Lower lobe of right lung (tissue), 2 donors: ENCODE data around the gene PCDHB11. TPM values are rescaled to one million over a fixed set of nuclear protein-coding genes. Genes with fewer than 3 reads are reported as not detected.
"Not testable (repeated sequence)": the region's sequence is repeated elsewhere in the genome, so short reads cannot be mapped to it uniquely, and the experiment has no call there.

ENCODE experiments used
- ATAC-seq, 2 donors: fragments of 200-7000 bp; cut with Tn5 transposase; one replicate each; pipeline ENCODE4 v1.9.1; 2020 to 2022; ENCODE audit warnings: mild to moderate bottlenecking in 2 of 2, moderate library complexity in 2 of 2
- DNase-seq: peaks from one replicate; pipeline ENCODE4 v3.0.0-alpha.2; 2020
- H3K27ac ChIP-seq: fragments of 200-600 bp; one replicate; pipeline ENCODE4 v1.8.0; 2022
- H3K27me3 ChIP-seq: fragments of 200-600 bp; one replicate; pipeline ENCODE4 v1.8.0; 2022; ENCODE audit warnings: low read depth
- H3K36me3 ChIP-seq: fragments of 200-600 bp; one replicate; pipeline ENCODE4 v1.8.0; 2022; ENCODE audit warnings: mild to moderate bottlenecking
- H3K4me1 ChIP-seq: fragments of 200-600 bp; one replicate; pipeline ENCODE4 v1.8.0; 2022
- H3K4me3 ChIP-seq: fragments of 200-600 bp; one replicate; pipeline ENCODE4 v1.8.0; 2022; ENCODE audit warnings: mild to moderate bottlenecking
- H3K9me3 ChIP-seq: fragments of 200-600 bp; one replicate; pipeline ENCODE4 v1.8.0; 2022
- intact Hi-C: fragments of 100-400 bp; cut with DNase I; formaldehyde crosslinking; loops from one replicate; pipeline ENCODE4 v1.11.0; 2022
- total RNA-seq: library from RNA; stranded (reverse); fragmentation: NEBNext Ultra II Directional; extraction: Animal tissue kit (Norgen Biotek cat#: 25700); gene quantifications from one replicate; pipeline ENCODE4 v1.2.1, GENCODE V29; 2021
- TF ChIP-seq, protein P1 (sequence below): fragments of 200-600 bp; IDR thresholded peaks from one replicate; pipeline ENCODE4 v1.8.0; 2022; ENCODE audit warnings: antibody characterized with exemption, mild to moderate bottlenecking
- donor health status: DM: no; HTN: yes; CAD: no; lungs with severe emphysema.

Gene PCDHB11
- total RNA-seq, 1 donor from 2014 or later, result 2.7 TPM

GRCh38 chr5:141234109-141234667, 34.8 kb downstream of the PCDHB11 start:
- DNase-seq (no peak), ATAC-seq (no peak)
- H3K27ac ChIP-seq, result no peak overlapping the region
- H3K4me3 ChIP-seq, result peak overlapping the region; percentile 20
- no peaks in the 10 kb centered on the region for H3K36me3 ChIP-seq
- no peaks in the 10 kb centered on the region for H3K27me3 ChIP-seq
- H3K4me1 ChIP-seq, result no peaks in the 10 kb centered on the region
- intact Hi-C loops, result no loop called here
- TF ChIP-seq, protein P1, sequence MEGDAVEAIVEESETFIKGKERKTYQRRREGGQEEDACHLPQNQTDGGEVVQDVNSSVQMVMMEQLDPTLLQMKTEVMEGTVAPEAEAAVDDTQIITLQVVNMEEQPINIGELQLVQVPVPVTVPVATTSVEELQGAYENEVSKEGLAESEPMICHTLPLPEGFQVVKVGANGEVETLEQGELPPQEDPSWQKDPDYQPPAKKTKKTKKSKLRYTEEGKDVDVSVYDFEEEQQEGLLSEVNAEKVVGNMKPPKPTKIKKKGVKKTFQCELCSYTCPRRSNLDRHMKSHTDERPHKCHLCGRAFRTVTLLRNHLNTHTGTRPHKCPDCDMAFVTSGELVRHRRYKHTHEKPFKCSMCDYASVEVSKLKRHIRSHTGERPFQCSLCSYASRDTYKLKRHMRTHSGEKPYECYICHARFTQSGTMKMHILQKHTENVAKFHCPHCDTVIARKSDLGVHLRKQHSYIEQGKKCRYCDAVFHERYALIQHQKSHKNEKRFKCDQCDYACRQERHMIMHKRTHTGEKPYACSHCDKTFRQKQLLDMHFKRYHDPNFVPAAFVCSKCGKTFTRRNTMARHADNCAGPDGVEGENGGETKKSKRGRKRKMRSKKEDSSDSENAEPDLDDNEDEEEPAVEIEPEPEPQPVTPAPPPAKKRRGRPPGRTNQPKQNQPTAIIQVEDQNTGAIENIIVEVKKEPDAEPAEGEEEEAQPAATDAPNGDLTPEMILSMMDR, result no peak
- H3K9me3 ChIP-seq, result peaks cover 82% of the 10 kb centered on the region

DNA sequence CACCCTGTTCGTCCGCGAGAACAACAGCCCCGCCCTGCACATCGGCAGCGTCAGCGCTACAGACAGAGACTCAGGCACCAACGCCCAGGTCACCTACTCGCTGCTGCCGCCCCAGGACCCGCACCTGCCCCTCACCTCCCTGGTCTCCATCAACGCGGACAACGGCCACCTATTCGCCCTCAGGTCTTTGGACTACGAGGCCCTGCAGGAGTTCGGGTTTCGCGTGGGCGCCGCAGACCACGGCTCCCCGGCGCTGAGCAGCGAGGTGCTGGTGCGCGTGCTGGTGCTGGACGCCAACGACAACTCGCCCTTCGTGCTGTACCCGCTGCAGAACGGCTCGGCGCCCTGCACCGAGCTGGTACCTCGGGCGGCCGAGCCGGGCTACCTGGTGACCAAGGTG, 36.5 kb downstream of the PCDHB11 start:
- H3K36me3 ChIP-seq, H3K4me1 ChIP-seq, DNase-seq, H3K27me3 ChIP-seq, H3K27ac ChIP-seq, intact Hi-C loops, ATAC-seq, H3K4me3 ChIP-seq: not testable (repeated sequence)
- H3K9me3 ChIP-seq, result peaks cover 91% of the 10 kb centered on the region

DNA sequence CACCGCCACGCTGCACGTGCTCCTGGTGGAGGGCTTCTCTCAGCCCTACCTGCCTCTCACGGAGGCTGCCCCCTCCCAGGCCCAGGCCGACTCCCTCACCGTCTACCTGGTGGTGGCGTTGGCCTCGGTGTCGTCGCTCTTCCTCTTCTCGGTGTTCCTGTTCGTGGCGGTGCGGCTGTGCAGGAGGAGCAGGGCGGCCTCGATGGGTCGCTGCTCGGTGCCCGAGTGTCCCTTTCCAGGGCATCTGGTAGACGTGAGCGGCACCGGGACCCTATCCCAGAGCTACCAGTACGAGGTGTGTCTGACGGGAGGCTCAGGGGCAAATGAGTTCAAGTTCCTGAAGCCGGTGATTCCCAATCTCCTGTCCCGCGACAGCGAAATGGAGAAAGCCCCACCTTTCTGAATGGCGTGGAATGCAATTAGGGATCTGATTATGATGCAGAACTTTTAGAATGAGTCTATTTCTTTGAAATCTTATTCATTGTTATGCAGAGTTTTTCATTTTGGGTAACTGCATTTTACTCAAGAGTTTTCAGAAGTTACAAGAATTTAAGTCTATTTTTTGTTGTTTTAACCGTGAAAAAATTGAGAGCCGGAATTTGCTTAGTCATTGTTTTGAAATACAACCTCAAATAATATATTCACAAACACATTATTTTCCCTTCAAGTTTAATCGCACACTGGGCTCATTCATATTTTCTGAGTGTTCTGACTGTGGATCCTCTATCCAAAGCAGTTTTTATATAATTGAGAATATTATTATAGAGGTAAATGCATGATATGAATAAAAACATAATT, 37.3 kb downstream of the PCDHB11 start:
- intact Hi-C loops, result no loop called here

GRCh38 chr5:141241496-141241895, 42.1 kb downstream of the PCDHB11 start:
- no peak overlapping the region for H3K27ac ChIP-seq
- no peaks in the 10 kb centered on the region for H3K4me1 ChIP-seq
- no peak overlapping the region for H3K4me3 ChIP-seq
- peaks cover 90% of the 10 kb centered on the region for H3K9me3 ChIP-seq
- intact Hi-C loops, result no loop called here
- ATAC-seq, result no peak
- TF ChIP-seq, protein P1, result no peak
- peak; percentile 37 for DNase-seq
- H3K36me3 ChIP-seq, result no peaks in the 10 kb centered on the region
- H3K27me3 ChIP-seq, result no peaks in the 10 kb centered on the region

More for the DNA sequence above, 37.3 kb downstream of the PCDHB11 start:
- Histone ChIP-seq H3K4me3 (no peak overlapping the region), H3K27me3 (no peaks in the 10 kb centered on the region), H3K36me3 (no peaks in the 10 kb centered on the region), H3K27ac (no peak overlapping the region), H3K9me3 (peaks cover 91% of the 10 kb centered on the region), H3K4me1 (no peaks in the 10 kb centered on the region)
- DNase-seq (no peak), ATAC-seq (no peak)
- TF ChIP-seq, protein P1, result no peak

GRCh38 chr5:141245250-141245717, 45.9 kb downstream of the PCDHB11 start, which contains the start of gene PCDHB15:
Gene PCDHB15 (plus strand): TSS chr5:141245395. CDS start chr5:141245579, 184 bp downstream.
- intact Hi-C loops, result no loop called here
- Histone ChIP-seq H3K36me3 (no peaks in the 10 kb centered on the region), H3K9me3 (peaks cover 95% of the 10 kb centered on the region), H3K4me3 (peak within 1 kb of the TSS; percentile 31), H3K27me3 (no peaks in the 10 kb centered on the region), H3K4me1 (no peaks in the 10 kb centered on the region), H3K27ac (no peak within 1 kb of the TSS)
- DNase-seq (no peak), ATAC-seq (no peak)
- TF ChIP-seq, protein P1, result peak; percentile 21

DNA sequence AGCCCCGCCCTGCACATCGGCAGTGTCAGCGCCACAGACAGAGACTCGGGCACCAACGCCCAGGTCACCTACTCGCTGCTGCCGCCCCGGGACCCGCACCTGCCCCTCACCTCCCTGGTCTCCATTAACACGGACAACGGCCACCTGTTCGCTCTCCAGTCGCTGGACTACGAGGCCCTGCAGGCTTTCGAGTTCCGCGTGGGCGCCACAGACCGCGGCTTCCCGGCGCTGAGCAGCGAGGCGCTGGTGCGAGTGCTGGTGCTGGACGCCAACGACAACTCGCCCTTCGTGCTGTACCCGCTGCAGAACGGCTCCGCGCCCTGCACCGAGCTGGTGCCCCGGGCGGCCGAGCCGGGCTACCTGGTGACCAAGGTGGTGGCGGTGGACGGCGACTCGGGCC, 47.5 kb downstream of the PCDHB11 start:
- intact Hi-C loops, H3K27me3 ChIP-seq, H3K36me3 ChIP-seq, ATAC-seq, H3K4me1 ChIP-seq, H3K4me3 ChIP-seq, DNase-seq, H3K27ac ChIP-seq: not testable (repeated sequence)
- H3K9me3 ChIP-seq, result peaks cover 95% of the 10 kb centered on the region

DNA sequence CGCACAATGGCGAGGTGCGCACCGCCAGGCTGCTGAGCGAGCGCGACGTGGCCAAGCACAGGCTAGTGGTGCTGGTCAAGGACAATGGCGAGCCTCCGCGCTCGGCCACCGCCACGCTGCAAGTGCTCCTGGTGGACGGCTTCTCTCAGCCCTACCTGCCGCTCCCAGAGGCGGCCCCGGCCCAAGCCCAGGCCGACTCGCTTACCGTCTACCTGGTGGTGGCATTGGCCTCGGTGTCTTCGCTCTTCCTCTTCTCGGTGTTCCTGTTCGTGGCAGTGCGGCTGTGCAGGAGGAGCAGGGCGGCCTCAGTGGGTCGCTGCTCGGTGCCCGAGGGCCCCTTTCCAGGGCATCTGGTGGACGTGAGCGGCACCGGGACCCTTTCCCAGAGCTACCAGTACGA, 48.0 kb downstream of the PCDHB11 start:
- peaks cover 97% of the 10 kb centered on the region for H3K9me3 ChIP-seq
- H3K27me3 ChIP-seq, ATAC-seq, H3K36me3 ChIP-seq, H3K4me1 ChIP-seq, H3K4me3 ChIP-seq, intact Hi-C loops, H3K27ac ChIP-seq, DNase-seq: not testable (repeated sequence)
